ENCODE measurements around the gene DUSP22. TPM values are rescaled to one million over a fixed set of nuclear protein-coding genes. Genes with fewer than 3 reads are reported as not detected.

The DUSP22 gene, protein sequence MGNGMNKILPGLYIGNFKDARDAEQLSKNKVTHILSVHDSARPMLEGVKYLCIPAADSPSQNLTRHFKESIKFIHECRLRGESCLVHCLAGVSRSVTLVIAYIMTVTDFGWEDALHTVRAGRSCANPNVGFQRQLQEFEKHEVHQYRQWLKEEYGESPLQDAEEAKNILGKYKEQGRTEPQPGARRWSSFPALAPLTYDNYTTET
- total RNA-seq (2011; cell fraction: chromatin; rRNA removed; ENCODE audit: low replicate concordance) = 24.8 and 31.0 TPM in 2 replicates
- 15.9 and 18.3 TPM in 2 replicates for total RNA-seq (2011; cell fraction: nucleolus; rRNA removed)
- 24.7 and 35.4 TPM in 2 replicates for total RNA-seq (2011; cell fraction: nucleoplasm; rRNA removed)
- total RNA-seq (2014; rRNA removed) = 11.8 and 14.0 TPM in 2 replicates
- 10.3 and 12.3 TPM in 2 replicates for total RNA-seq (2014; rRNA removed; fragmentation: Illumina TruSeq; extraction: Trizol)
- total RNA-seq (2015; rRNA removed; fragmentation: Illumina TruSeq; extraction: Trizol) = 10.0 TPM in 2 replicates
- 19.4 TPM in 2 replicates for total RNA-seq (2021)
- polyA plus RNA-seq (2011; rRNA removed) = 10.4 and 14.3 TPM in 2 replicates
- 9.5 and 14.9 TPM in 2 replicates for polyA plus RNA-seq (2011; cell fraction: cytosol; rRNA removed)
- 50.7 and 53.8 TPM in 2 replicates for polyA plus RNA-seq (2011; cell fraction: nucleus; rRNA removed)
- 16.9 and 37.3 TPM in 2 replicates for polyA plus RNA-seq (2012)
- polyA plus RNA-seq (2014; fragmentation: Illumina TruSeq; extraction: Trizol) = 13.8 and 14.4 TPM in 2 replicates
- polyA plus RNA-seq (2014; fragmentation: Nextera tagmentation; extraction: Ambion mirVana) = 1 to 10 TPM; 9.3 to 9.6 TPM
- 14.7 and 17.5 TPM in 2 replicates for polyA plus RNA-seq (2014; rRNA removed)
- polyA minus RNA-seq (2011; rRNA and poly(A)+ RNA removed) = 7.9 and 8.9 TPM in 2 replicates
- 5.4 and 9.0 TPM in 2 replicates for polyA minus RNA-seq (2011; cell fraction: cytosol; rRNA and poly(A)+ RNA removed)
- polyA minus RNA-seq (2011; cell fraction: nucleus; rRNA and poly(A)+ RNA removed) = 10.0 and 16.2 TPM in 2 replicates
- Bru-seq, nascent RNA = percentile 56 among the genes with signal in this experiment
- percentile 57 among the genes with signal in this experiment for BruChase-seq, experiment 1, labeled RNA remaining after a 2-hour chase
- BruChase-seq, experiment 2, labeled RNA remaining after a 6-hour chase = percentile 56 among the genes with signal in this experiment
- long read RNA-seq, experiment 1, transcript DUSP22-208 (6 exons, 1,166 nt) = major isoform, 24 of 77 reads
- long read RNA-seq, experiment 1, transcript DUSP22-207 (7 exons, 587 nt) = minor isoform, 7 of 77 reads
- long read RNA-seq, experiment 1, transcript DUSP22-202 (7 exons, 3,098 nt) = minor isoform, 17 of 77 reads
- long read RNA-seq, experiment 1, transcript DUSP22-201 (8 exons, 1,485 nt) = minor isoform, 10 of 77 reads
- long read RNA-seq, experiment 1, partial matches to known transcripts = 3 of 77 reads
- long read RNA-seq, experiment 1, other reads (novel, unspliced or antisense) = 16 of 77 reads
- long read RNA-seq, experiment 2, transcript DUSP22-201 (8 exons, 1,485 nt) = major isoform, 6 of 25 reads
- long read RNA-seq, experiment 2, partial matches to known transcripts = 8 of 25 reads
- long read RNA-seq, experiment 2, other reads (novel, unspliced or antisense) = 6 of 25 reads
- long read RNA-seq, experiment 3, partial matches to known transcripts = 0 of 6 reads
- long read RNA-seq, experiment 3, other reads (novel, unspliced or antisense) = 3 of 6 reads

GRCh38 chr6:291697-292505 lies at the start of gene DUSP22:
TSS of gene DUSP22 (plus strand) at chr6:292487. CDS start at chr6:292540, 53 bp downstream.
- Histone ChIP-seq H2AFZ (ENCODE audit: low read depth, low read length) (peak within 1 kb of the TSS; percentile 95), H3K4me3 (peak within 1 kb of the TSS; percentile 49), H3K4me2 (ENCODE audit: insufficient read depth, low read length) (peak within 1 kb of the TSS; percentile 77), H3K36me3 (ENCODE audit: control insufficient read depth, insufficient read depth, low read length) (no peaks in the 10 kb centered on the region), H3K9me1 (ENCODE audit: control insufficient read depth, insufficient read depth, low read length) (no peaks in the 10 kb centered on the region), H3K4me1 (replicated peaks in 1 of 2; ENCODE audit: control insufficient read depth in 2 of 2, insufficient read depth in 2 of 2, low read length in 2 of 2) (peaks cover 11 to 21% of the 10 kb centered on the region in 2 experiments; a peak in 4 of 5 replicates), H3K27ac (ENCODE audit: extremely low read depth, low read depth, low read length) (peak within 1 kb of the TSS; percentile 68), H3K9ac (ENCODE audit: insufficient read depth in 1 of 2, low read depth in 2 of 2, low read length in 2 of 2) (peak within 1 kb of the TSS; percentile 65 to 94), H4K20me1 (replicated peaks; ENCODE audit: control insufficient read depth, insufficient read depth, low read length) (0 out of 2 replicates have a peak, but pooled peaks cover 5% of the 10 kb centered on the region), H3K9me3 (replicated peaks; ENCODE audit: control insufficient read depth, insufficient read depth, low read depth, low read length) (no peaks in the 10 kb centered on the region), H3K79me2 (ENCODE audit: control insufficient read depth, insufficient read depth, low read length) (peaks cover 3% of the 10 kb centered on the region; the same call in 1 of the 3 replicates), H3K27me3 (ENCODE audit: control insufficient read depth in 2 of 2, insufficient read depth in 2 of 2, low read length in 2 of 2) (peaks cover 12 to 24% of the 10 kb centered on the region in 2 experiments)
- CTCF ChIA-PET (ENCODE audit: low intra/inter-chr PET ratio) = no interaction called here
- in situ Hi-C loops (cut with MboI) = no loop called here
- DNase-seq (ENCODE audit: extremely low read depth in 1 of 4, low spot score in 3 of 4) (peak; percentile 90 to 100 (median 100)), ATAC-seq (peak; percentile 91), FAIRE-seq (no peak)
- intact Hi-C loops (cut with micrococcal nuclease) = loop anchor here (2.0 to 5.0 kb wide), 2 partner anchors 49 to 115 kb away; no protein-coding TSS in a partner anchor
- POLR2A ChIA-PET = interaction anchor here (0.6 to 1.4 kb wide), 3 partner anchors 11 to 49 kb away, joined by 3 to 5 read pairs (median 3); no protein-coding TSS in a partner anchor
- WGBS (ENCODE audit: insufficient coverage, low coverage, missing lambda C conversion rate) = 17% methylated on average over 74 of the region's 85 CpGs
- BruUV-seq (replicated peaks) = no TSS peak
- no peak for TF ChIP-seq U2AF2 (optimal IDR thresholded peaks at IDR 0.05; ENCODE audit: low read depth, low read length)
- TF ChIP-seq DMBX1 (CRISPR knock-in tag; IDR thresholded peaks at IDR 0.05; ENCODE audit: borderline replicate concordance) = 0 out of 2 replicates have a peak, but pooled peaks have one; percentile 17
- peak; percentile 3; the same call in 1 of the 2 replicates for TF ChIP-seq BHLHE40 (IDR thresholded peaks at IDR 0.05; ENCODE audit: low read length)
- TF ChIP-seq ZNF408 (CRISPR knock-in tag; IDR thresholded peaks at IDR 0.05; ENCODE audit: low read depth) = no peak
- peak; percentile 62; the same call in 1 of the 2 replicates for TF ChIP-seq ZBTB17 (CRISPR knock-in tag; IDR thresholded peaks at IDR 0.05)
